ENCODE data around the gene STEAP3. TPM values are rescaled to one million over a fixed set of nuclear protein-coding genes. Genes with fewer than 3 reads are reported as not detected.

STEAP3 gene
- total RNA-seq, 1 experiment from 2014 or later = not detected

- H3K27ac ChIP-seq (ENCODE audit: low read length) = no peak overlapping the region
- H3K4me2 ChIP-seq (ENCODE audit: low read depth, low read length, poor library complexity, severe bottlenecking) = no peak overlapping the region
- H3K36me3 ChIP-seq (ENCODE audit: insufficient read depth, low read length) = no peaks in the 10 kb centered on the region
- no peaks in the 10 kb centered on the region for H3K9me2 ChIP-seq (replicated peaks; ENCODE audit: insufficient read depth, low read length)
- DNase-seq = no peak
- no peaks in the 10 kb centered on the region for H3K79me2 ChIP-seq (ENCODE audit: low read length)
- H3K9ac ChIP-seq (ENCODE audit: low read length) = no peak overlapping the region
- H4K20me1 ChIP-seq (ENCODE audit: insufficient read depth, low read depth, low read length) = no peaks in the 10 kb centered on the region; the same call in 1 of the 2 replicates
- H3K4me1 ChIP-seq (ENCODE audit: low read length) = no peaks in the 10 kb centered on the region
- no peaks in the 10 kb centered on the region for H3K27me3 ChIP-seq (ENCODE audit: low read length)
- H3K4me3 ChIP-seq (ENCODE audit: low read length) = no peak overlapping the region
- no peaks in the 10 kb centered on the region for H3K9me3 ChIP-seq (ENCODE audit: low read length)
- no peak overlapping the region for H2AFZ ChIP-seq (ENCODE audit: low read length)
Measured at GRCh38 chr2:119195887-119196286, 27.7 kb upstream of the STEAP3 start.

GRCh38 chr2:119196301-119197125, 27.1 kb upstream of the STEAP3 start:
- Histone ChIP-seq H3K9me2 (replicated peaks; ENCODE audit: insufficient read depth, low read length) (no peaks in the 10 kb centered on the region), H3K4me2 (ENCODE audit: low read depth, low read length, poor library complexity, severe bottlenecking) (no peak overlapping the region), H2AFZ (ENCODE audit: low read length) (no peak overlapping the region), H3K79me2 (ENCODE audit: low read length) (no peaks in the 10 kb centered on the region), H3K27me3 (ENCODE audit: low read length) (no peaks in the 10 kb centered on the region), H3K9me3 (ENCODE audit: low read length) (no peaks in the 10 kb centered on the region), H3K36me3 (ENCODE audit: insufficient read depth, low read length) (no peaks in the 10 kb centered on the region), H4K20me1 (ENCODE audit: insufficient read depth, low read depth, low read length) (no peaks in the 10 kb centered on the region; the same call in 1 of the 2 replicates), H3K4me1 (ENCODE audit: low read length) (no peaks in the 10 kb centered on the region), H3K4me3 (ENCODE audit: low read length) (no peak overlapping the region), H3K27ac (ENCODE audit: low read length) (no peak overlapping the region), H3K9ac (ENCODE audit: low read length) (no peak overlapping the region)
- DNase-seq = no peak

- H3K27me3 ChIP-seq (ENCODE audit: low read length) = no peaks in the 10 kb centered on the region
- DNase-seq = no peak
- H3K9me3 ChIP-seq (ENCODE audit: low read length) = no peaks in the 10 kb centered on the region
- H3K79me2 ChIP-seq (ENCODE audit: low read length) = no peaks in the 10 kb centered on the region
- H3K27ac ChIP-seq (ENCODE audit: low read length) = no peak overlapping the region
- no peaks in the 10 kb centered on the region for H3K36me3 ChIP-seq (ENCODE audit: insufficient read depth, low read length)
- no peaks in the 10 kb centered on the region for H3K9me2 ChIP-seq (replicated peaks; ENCODE audit: insufficient read depth, low read length)
- no peaks in the 10 kb centered on the region; the same call in 1 of the 2 replicates for H4K20me1 ChIP-seq (ENCODE audit: insufficient read depth, low read depth, low read length)
- H3K4me2 ChIP-seq (ENCODE audit: low read depth, low read length, poor library complexity, severe bottlenecking) = no peak overlapping the region
- no peak overlapping the region for H3K4me3 ChIP-seq (ENCODE audit: low read length)
- H2AFZ ChIP-seq (ENCODE audit: low read length) = no peak overlapping the region
- no peak overlapping the region for H3K9ac ChIP-seq (ENCODE audit: low read length)
- H3K4me1 ChIP-seq (ENCODE audit: low read length) = no peaks in the 10 kb centered on the region
Measured at GRCh38 chr2:119197126-119197405, 26.6 kb upstream of the STEAP3 start.

GRCh38 chr2:119197529-119198239, 25.9 kb upstream of the STEAP3 start:
- Histone ChIP-seq H3K4me2 (ENCODE audit: low read depth, low read length, poor library complexity, severe bottlenecking) (no peak overlapping the region), H3K79me2 (ENCODE audit: low read length) (no peaks in the 10 kb centered on the region), H3K9ac (ENCODE audit: low read length) (no peak overlapping the region), H3K9me2 (replicated peaks; ENCODE audit: insufficient read depth, low read length) (no peaks in the 10 kb centered on the region), H4K20me1 (ENCODE audit: insufficient read depth, low read depth, low read length) (no peaks in the 10 kb centered on the region; the same call in 1 of the 2 replicates), H3K4me3 (ENCODE audit: low read length) (no peak overlapping the region), H3K4me1 (ENCODE audit: low read length) (peaks cover 4% of the 10 kb centered on the region), H2AFZ (ENCODE audit: low read length) (no peak overlapping the region), H3K27me3 (ENCODE audit: low read length) (no peaks in the 10 kb centered on the region), H3K27ac (ENCODE audit: low read length) (no peak overlapping the region), H3K9me3 (ENCODE audit: low read length) (no peaks in the 10 kb centered on the region), H3K36me3 (ENCODE audit: insufficient read depth, low read length) (no peaks in the 10 kb centered on the region)
- no peak for DNase-seq

- Histone ChIP-seq H3K4me3 (ENCODE audit: low read length) (no peak overlapping the region), H3K79me2 (ENCODE audit: low read length) (no peaks in the 10 kb centered on the region), H4K20me1 (ENCODE audit: insufficient read depth, low read depth, low read length) (no peaks in the 10 kb centered on the region; the same call in 1 of the 2 replicates), H2AFZ (ENCODE audit: low read length) (no peak overlapping the region), H3K27me3 (ENCODE audit: low read length) (no peaks in the 10 kb centered on the region), H3K9me3 (ENCODE audit: low read length) (no peaks in the 10 kb centered on the region), H3K4me2 (ENCODE audit: low read depth, low read length, poor library complexity, severe bottlenecking) (no peak overlapping the region), H3K9me2 (replicated peaks; ENCODE audit: insufficient read depth, low read length) (no peaks in the 10 kb centered on the region), H3K27ac (ENCODE audit: low read length) (no peak overlapping the region), H3K9ac (ENCODE audit: low read length) (no peak overlapping the region), H3K4me1 (ENCODE audit: low read length) (peaks cover 10% of the 10 kb centered on the region), H3K36me3 (ENCODE audit: insufficient read depth, low read length) (no peaks in the 10 kb centered on the region)
- DNase-seq = no peak
Measured at GRCh38 chr2:119198240-119198840, 25.3 kb upstream of the STEAP3 start.

GRCh38 chr2:119201815-119202214, 21.8 kb upstream of the STEAP3 start:
- H3K36me3 ChIP-seq (ENCODE audit: insufficient read depth, low read length) = no peaks in the 10 kb centered on the region
- no peaks in the 10 kb centered on the region for H3K9me3 ChIP-seq (ENCODE audit: low read length)
- H3K79me2 ChIP-seq (ENCODE audit: low read length) = no peaks in the 10 kb centered on the region
- no peak overlapping the region for H3K9ac ChIP-seq (ENCODE audit: low read length)
- H3K4me2 ChIP-seq (ENCODE audit: low read depth, low read length, poor library complexity, severe bottlenecking) = no peak overlapping the region
- peaks cover 14% of the 10 kb centered on the region for H3K4me1 ChIP-seq (ENCODE audit: low read length)
- no peaks in the 10 kb centered on the region; the same call in 1 of the 2 replicates for H4K20me1 ChIP-seq (ENCODE audit: insufficient read depth, low read depth, low read length)
- DNase-seq = no peak
- H3K27ac ChIP-seq (ENCODE audit: low read length) = no peak overlapping the region
- no peak overlapping the region for H2AFZ ChIP-seq (ENCODE audit: low read length)
- no peaks in the 10 kb centered on the region for H3K9me2 ChIP-seq (replicated peaks; ENCODE audit: insufficient read depth, low read length)
- no peak overlapping the region for H3K4me3 ChIP-seq (ENCODE audit: low read length)
- no peaks in the 10 kb centered on the region for H3K27me3 ChIP-seq (ENCODE audit: low read length)

- Histone ChIP-seq H3K4me2 (ENCODE audit: low read depth, low read length, poor library complexity, severe bottlenecking) (no peak overlapping the region), H3K4me3 (ENCODE audit: low read length) (no peak overlapping the region), H3K9ac (ENCODE audit: low read length) (no peak overlapping the region), H3K9me3 (ENCODE audit: low read length) (no peaks in the 10 kb centered on the region), H3K27ac (ENCODE audit: low read length) (no peak overlapping the region), H2AFZ (ENCODE audit: low read length) (no peak overlapping the region), H3K27me3 (ENCODE audit: low read length) (no peaks in the 10 kb centered on the region), H3K79me2 (ENCODE audit: low read length) (no peaks in the 10 kb centered on the region), H3K36me3 (ENCODE audit: insufficient read depth, low read length) (no peaks in the 10 kb centered on the region), H4K20me1 (ENCODE audit: insufficient read depth, low read depth, low read length) (no peaks in the 10 kb centered on the region; the same call in 1 of the 2 replicates), H3K9me2 (replicated peaks; ENCODE audit: insufficient read depth, low read length) (no peaks in the 10 kb centered on the region), H3K4me1 (ENCODE audit: low read length) (peaks cover 14% of the 10 kb centered on the region)
- DNase-seq = peak; percentile 65
Measured at GRCh38 chr2:119202610-119203310, 20.9 kb upstream of the STEAP3 start.

GRCh38 chr2:119204525-119204924, 19.1 kb upstream of the STEAP3 start:
- no peak overlapping the region for H3K9ac ChIP-seq (ENCODE audit: low read length)
- H3K9me3 ChIP-seq (ENCODE audit: low read length) = no peaks in the 10 kb centered on the region
- H3K4me2 ChIP-seq (ENCODE audit: low read depth, low read length, poor library complexity, severe bottlenecking) = no peak overlapping the region
- no peak overlapping the region for H3K4me3 ChIP-seq (ENCODE audit: low read length)
- H3K4me1 ChIP-seq (ENCODE audit: low read length) = peaks cover 14% of the 10 kb centered on the region
- H3K36me3 ChIP-seq (ENCODE audit: insufficient read depth, low read length) = no peaks in the 10 kb centered on the region
- H3K27ac ChIP-seq (ENCODE audit: low read length) = no peak overlapping the region
- DNase-seq = no peak
- no peaks in the 10 kb centered on the region; the same call in 1 of the 2 replicates for H4K20me1 ChIP-seq (ENCODE audit: insufficient read depth, low read depth, low read length)
- H2AFZ ChIP-seq (ENCODE audit: low read length) = no peak overlapping the region
- H3K9me2 ChIP-seq (replicated peaks; ENCODE audit: insufficient read depth, low read length) = no peaks in the 10 kb centered on the region
- H3K27me3 ChIP-seq (ENCODE audit: low read length) = no peaks in the 10 kb centered on the region
- H3K79me2 ChIP-seq (ENCODE audit: low read length) = no peaks in the 10 kb centered on the region
